HFF-Myc (cell line): ENCODE measurements around the gene ALKBH2.
"Not testable (repeated sequence)": the region's sequence is repeated elsewhere in the genome, so short reads cannot be mapped to it uniquely, and the experiment has no call there.

Experiments
- DNase-seq: peaks from one replicate; pipeline ENCODE4 v3.0.0-alpha.2; 2011; ENCODE audit warnings: low read depth; ENCODE audit errors: extremely low read depth
- H3K4me3 ChIP-seq: replicated peaks from 2 replicates; pipeline ENCODE4 v1.5.1; 2011; ENCODE audit warnings: low read depth, mild to moderate bottlenecking, control low read depth, low read length
- CTCF ChIP-seq: IDR thresholded peaks from 2 replicates; pipeline ENCODE4 v1.5.1; 2012; ENCODE audit warnings: mild to moderate bottlenecking, low read depth, low read length, control low read depth; ENCODE audit errors: missing control alignments

Gene ALKBH2

GRCh38 chr12:109052097-109052413, 41.2 kb downstream of the ALKBH2 start:
- no peak for TF ChIP-seq CTCF
- H3K4me3 ChIP-seq, result peak overlapping the region; percentile 73
- DNase-seq, result no peak

GRCh38 chr12:109049794-109050193, 43.5 kb downstream of the ALKBH2 start:
- H3K4me3 ChIP-seq, DNase-seq: not testable (repeated sequence)

- H3K4me3 ChIP-seq, DNase-seq: not testable (repeated sequence)
These were observed 44.6 kb downstream of the ALKBH2 start for GRCh38 chr12:109048706-109049105.

GRCh38 chr12:109047081-109047805, 46.0 kb downstream of the ALKBH2 start:
- no peak overlapping the region for H3K4me3 ChIP-seq
- no peak for DNase-seq
- no peak for TF ChIP-seq CTCF

DNA sequence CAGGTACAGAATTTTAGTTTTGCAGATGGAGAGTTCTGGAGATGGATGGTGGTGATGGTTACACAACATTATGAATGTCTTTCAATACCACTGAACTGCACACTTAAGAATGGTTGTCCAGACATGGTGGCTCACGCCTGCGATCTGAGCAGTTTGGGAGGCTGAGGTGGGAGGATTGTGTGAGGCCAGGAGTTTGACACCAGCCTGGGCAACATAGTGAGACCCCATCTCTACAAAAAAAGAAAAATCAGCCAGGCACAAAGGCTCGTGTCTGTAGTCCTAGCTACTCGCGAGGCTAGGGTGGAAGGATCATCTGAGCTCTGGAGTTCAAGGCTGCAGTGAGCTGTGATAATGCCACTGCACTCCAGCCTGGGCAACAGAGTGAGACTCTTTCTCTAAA, 49.0 kb downstream of the ALKBH2 start:
- H3K4me3 ChIP-seq, result no peak overlapping the region
- TF ChIP-seq CTCF, result no peak
- DNase-seq, result no peak
